H7 (cell line): ENCODE measurements around the gene GH2. TPM values are rescaled to one million over a fixed set of nuclear protein-coding genes. Genes with fewer than 3 reads are reported as not detected.
"Not testable (repeated sequence)": the region's sequence is repeated elsewhere in the genome, so short reads cannot be mapped to it uniquely, and the experiment has no call there.

Experiments
- DNase-seq: peaks from one replicate; pipeline ENCODE4 v3.0.0; 2012
- H3K27me3 ChIP-seq: 2 replicates; pipeline ENCODE4 v1.6.0; 2011; ENCODE audit warnings: mild to moderate bottlenecking, low read length; ENCODE audit not compliant: control insufficient read depth, insufficient read depth
- H3K36me3 ChIP-seq: replicated peaks from 2 replicates; pipeline ENCODE4 v1.5.1; 2011; ENCODE audit warnings: low read length; ENCODE audit not compliant: control insufficient read depth, insufficient read depth
- H3K4me3 ChIP-seq: 2 replicates; pipeline ENCODE4 v1.5.1; 2011; ENCODE audit warnings: low read depth, mild to moderate bottlenecking, control low read depth, low read length, moderate library complexity; ENCODE audit not compliant: insufficient read depth
- total RNA-seq: library from RNA; depleted of rRNA; stranded (reverse); fragments of >200 nt; shearing (Covaris generic); gene quantifications from 2 replicates; pipeline ENCODE4 v1.2.3, GENCODE V29; 2014; rRNA removed

The GH2 gene
- not detected in 2 replicates for total RNA-seq

DNA sequence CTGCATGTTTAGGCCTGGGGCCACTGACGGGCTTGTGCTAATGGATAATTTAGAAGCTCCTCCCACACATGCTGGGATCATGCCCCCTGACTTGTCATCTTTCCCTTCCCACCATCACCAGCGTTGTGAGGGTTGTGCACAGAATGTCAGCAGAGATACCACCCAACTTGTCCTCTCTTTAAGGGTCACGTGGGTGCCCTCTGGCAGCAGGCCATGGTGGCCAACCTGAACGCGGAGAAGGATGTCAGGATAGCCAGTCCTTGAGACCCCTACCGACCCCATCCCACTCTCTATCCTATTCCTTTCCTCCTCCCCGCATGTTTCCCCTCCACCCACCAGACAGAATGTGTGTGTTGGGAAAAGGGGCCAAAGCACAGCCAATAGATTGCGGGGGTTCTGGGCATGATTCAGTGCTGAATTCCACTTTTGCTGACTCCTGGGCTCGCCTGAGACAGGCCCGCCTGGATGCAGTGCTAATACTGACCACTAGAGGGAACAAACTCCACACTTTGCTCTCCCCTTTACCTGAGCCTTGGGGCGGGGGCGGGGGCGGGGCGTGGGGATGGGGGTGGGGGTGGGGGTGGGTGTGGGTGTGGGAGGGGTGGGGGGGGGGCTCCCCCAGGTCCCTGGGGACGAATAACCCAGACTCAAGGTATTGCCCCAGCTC, at the start of gene GH2:
TSS of gene GH2 (minus strand) at position 10 of the 667 bp plus-strand sequence. CDS start 143 bp downstream, outside the sequence.
- no peak within 1 kb of the TSS for H3K4me3 ChIP-seq
- peak; percentile 91 for DNase-seq
- no peaks in the 10 kb centered on the region for H3K36me3 ChIP-seq
- H3K27me3 ChIP-seq = no peaks in the 10 kb centered on the region

DNA sequence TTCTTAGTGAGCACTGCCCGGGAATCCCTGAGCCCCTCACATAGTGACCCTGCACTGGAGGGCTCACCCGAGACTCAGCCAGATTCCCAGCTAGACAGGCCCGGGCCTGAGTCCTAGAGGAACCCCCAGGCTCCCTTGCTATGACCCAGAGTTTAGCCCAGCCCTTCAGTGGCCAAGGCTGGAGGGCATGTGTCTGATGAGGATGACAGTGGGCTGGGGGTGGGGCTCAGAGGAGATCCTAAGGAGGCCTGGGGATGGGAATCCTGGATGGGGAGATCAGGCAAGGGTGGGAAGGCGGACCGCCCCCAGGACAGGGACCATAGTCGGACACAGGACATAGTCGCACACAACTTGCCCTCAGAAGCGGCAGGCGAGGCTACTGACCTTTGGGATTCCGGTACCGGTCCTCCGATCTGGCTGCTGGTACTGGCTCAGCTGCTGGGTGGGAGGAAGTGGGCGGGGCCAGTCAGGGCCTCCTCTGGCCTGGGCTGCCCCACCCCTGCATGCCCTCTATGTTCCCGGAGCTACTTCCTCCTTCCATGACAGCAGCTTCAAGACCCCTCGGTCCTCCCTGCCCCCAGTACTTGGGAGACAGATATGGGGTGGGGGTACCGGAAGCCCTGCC, 49.3 kb upstream of the GH2 start:
- Histone ChIP-seq H3K27me3 (no peaks in the 10 kb centered on the region), H3K4me3 (no peak overlapping the region), H3K36me3 (no peaks in the 10 kb centered on the region)
- peak; percentile 91 for DNase-seq

DNA sequence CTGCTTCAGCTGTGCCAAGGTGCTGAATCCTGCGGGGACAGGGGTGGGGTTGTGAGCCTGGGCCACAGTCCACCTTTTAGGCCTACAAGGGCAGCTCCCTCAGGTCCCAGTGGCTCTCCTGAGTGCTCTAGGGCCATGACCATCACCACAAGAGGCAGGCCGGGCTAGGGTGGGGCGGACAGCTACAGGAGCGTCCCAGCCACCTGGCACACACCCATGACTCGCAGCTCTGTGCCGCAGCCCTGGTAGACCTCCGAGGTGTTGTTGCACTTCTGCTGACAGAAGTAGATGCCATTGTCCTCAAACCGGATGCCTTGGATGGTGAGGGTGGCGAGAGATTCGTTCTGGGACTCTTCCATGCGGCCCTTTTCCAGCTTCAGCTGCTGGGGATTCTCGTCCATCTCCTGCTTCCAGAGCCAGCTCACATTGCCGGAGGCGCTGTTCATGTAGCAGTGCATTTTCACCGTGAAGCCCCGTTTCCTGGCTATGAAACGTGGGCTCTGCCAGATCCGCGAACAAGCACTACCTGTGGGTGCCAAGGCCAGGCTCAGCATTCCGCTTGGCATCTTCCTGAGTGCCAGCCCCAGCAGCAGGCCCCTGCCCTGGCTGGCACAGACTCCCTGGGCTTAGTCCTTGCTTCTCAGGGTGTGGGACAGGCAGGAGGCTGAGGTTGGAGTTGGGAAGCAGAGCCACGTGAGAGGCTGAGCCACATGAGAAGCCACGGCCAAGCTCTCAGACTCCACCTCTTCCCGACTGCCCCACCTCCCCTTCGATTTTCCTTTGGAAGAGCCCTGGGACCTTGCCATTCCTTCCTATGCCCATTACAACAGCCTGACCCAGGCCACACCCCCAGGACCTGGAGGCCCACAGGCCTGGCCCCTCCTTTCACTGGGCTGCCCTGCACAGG, 48.4 kb upstream of the GH2 start:
- no peak overlapping the region for H3K4me3 ChIP-seq
- H3K27me3 ChIP-seq = no peaks in the 10 kb centered on the region
- no peaks in the 10 kb centered on the region for H3K36me3 ChIP-seq
- peak; percentile 75 for DNase-seq

DNA sequence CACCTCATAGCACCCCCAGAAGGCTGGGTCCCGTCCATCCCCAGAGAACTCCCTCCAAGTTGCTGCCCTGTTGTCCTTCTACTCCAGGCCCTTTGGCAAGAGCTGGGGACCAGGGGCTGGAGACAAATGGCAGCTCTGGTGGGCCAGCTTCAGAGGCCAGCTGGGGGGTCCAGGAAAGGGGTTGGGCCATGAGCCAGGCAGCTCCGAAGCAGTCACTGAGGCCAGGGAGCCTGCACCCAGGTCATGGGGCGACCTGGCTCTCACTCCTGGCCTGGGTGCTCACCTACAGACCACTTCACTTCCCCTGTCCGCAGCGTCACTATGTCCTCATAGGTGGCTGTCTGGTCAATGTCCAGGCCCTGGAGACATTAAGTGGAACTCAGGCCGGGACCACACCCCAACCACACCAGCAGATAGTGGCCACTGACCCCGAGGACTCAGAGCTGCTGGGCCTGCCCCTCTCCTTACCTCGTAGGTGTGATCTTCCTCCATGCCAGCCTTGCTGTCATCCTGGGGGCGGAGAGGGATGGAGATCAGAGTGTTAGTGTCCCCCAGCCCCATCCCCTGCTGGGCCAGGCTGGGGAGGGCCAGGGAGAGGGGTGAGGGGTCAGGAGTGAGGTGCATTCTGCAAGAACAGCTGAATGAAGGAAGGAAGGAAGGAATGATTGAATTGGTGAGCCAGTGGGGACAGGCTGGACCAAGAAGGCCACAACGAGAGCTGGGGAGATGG, 47.4 kb upstream of the GH2 start:
- no peaks in the 10 kb centered on the region for H3K36me3 ChIP-seq

DNA sequence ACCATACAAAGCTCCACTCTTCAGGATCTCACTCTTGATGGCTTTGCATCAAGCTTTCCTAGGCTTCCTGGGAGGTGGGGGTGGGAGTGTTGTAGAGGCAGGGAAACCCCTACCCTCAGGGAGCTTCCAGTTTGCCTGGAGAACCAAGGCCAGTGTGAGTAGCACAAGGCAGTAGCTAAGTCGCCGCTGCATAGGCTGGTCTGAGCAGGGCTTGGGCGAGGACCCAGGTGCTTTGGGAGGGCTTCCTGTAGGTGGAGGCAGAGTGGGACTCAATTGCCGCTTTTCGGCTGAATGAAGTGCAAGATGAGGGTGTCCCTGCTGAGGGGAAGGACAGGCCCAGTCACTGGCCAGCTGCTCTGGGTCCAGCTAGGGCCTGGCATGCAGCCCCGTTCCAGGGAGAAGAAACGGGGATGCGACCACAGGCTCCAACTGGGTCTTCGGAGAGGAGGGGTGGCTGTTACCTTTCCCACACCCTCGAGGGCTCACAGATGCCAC, 46.5 kb upstream of the GH2 start:
- no peaks in the 10 kb centered on the region for H3K27me3 ChIP-seq
- peak; percentile 40 for DNase-seq
- H3K4me3 ChIP-seq = no peak overlapping the region
- no peaks in the 10 kb centered on the region for H3K36me3 ChIP-seq

More for the DNA sequence above, 47.4 kb upstream of the GH2 start:
- peak; percentile 33 for DNase-seq
- Histone ChIP-seq H3K4me3 (no peak overlapping the region), H3K27me3 (no peaks in the 10 kb centered on the region)

DNA sequence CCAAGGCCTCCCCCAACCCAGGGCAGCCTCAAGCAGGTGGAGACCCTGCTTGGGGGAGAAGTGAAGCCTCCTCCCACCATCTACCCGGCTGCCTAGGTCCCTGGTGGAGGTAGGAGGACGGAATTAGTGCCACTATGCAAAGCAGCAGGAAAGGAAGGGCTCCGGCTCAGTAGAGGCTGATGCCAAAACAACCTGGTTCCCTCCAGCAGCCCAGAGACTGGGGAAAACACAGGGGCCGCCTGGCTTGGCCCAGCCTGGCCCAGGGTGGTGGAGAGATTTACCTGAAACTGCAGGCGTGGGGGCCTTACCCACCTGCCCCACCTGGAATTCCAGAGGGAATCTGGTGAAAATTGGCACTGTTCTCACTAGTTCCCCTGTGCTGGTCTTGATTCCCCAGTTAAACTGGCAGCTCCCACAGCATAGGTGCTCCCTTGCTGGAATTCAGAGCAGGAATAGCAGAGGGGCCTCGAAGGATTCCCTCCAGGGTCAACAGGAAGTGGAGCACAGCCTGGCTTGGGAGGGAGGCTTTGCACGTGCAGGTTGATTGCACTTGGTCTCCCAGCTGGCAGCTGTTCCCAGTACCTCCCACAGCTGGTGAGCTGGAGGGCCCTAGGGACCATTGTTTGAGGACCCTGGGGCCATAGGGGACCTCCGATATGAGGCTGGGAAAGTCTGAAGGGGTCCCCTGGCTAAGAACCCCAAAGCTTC, 45.9 kb upstream of the GH2 start:
- Histone ChIP-seq H3K27me3 (no peaks in the 10 kb centered on the region), H3K36me3 (no peaks in the 10 kb centered on the region), H3K4me3 (no peak overlapping the region)
- DNase-seq = peak; percentile 56

DNA sequence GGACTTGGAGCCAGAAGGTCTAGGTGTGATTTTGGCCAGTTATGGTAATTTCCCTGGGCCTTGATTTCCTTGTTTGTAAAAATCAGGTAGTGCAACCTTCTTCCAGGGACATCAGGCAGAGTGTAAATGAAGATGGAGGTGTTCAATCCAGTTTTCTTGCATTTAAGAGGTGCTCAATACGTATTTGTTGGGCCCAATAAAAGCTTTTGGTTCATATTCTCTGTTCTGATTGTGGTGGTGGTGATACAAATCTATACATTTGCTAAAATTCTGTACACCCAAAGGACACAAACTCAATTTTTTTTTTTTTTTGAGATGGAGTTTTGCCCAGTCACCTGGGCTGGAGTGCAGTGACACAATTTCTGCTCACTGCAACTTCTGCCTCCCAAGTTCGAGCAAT, 44.4 kb upstream of the GH2 start:
- H3K36me3 ChIP-seq = no peaks in the 10 kb centered on the region
- no peak for DNase-seq
- no peaks in the 10 kb centered on the region for H3K27me3 ChIP-seq
- H3K4me3 ChIP-seq = no peak overlapping the region

DNA sequence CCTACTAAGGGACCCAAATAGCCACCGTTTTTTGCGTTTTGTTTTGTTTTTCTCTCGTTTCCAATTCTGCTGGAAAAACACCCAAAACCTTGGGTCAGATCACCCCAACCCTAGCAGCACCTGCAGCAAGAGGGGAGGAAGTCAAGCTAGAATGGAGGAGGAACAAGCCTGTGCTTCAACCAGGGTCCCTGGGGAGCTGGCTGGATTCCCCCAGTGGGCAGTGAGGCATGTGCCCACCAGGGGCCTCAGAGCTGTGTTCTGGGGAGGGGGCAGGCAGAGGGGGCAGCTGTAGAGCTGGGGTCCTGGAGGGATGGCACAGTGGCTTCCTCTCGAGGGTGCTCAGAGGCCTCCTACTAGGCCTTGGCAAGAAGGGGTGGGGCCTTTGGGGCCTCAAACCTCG, 43.9 kb upstream of the GH2 start:
- DNase-seq = peak; percentile 20
- H3K36me3 ChIP-seq = no peaks in the 10 kb centered on the region

DNA sequence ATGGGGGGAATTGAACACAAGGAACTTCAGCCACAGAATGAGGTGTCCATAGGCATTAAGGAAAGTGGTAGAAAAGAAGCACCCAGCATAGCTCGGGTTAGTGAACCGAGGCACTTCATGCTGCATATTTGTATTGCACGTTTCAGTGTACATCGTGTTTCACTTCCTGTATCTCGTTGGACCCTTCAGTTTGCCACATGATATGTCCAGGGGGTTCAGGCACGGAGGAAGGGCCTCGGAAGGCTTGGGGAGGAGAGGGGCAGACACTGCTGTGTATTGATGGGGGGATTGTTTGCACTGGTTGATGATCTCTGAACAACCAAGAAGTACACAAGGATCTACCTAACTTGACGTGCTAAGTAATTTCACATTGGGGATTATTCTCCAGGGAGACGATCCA, 40.7 kb upstream of the GH2 start:
- H3K36me3 ChIP-seq, DNase-seq, H3K27me3 ChIP-seq, H3K4me3 ChIP-seq: not testable (repeated sequence)

More for the DNA sequence above, 43.9 kb upstream of the GH2 start:
- Histone ChIP-seq H3K27me3 (no peaks in the 10 kb centered on the region), H3K4me3 (no peak overlapping the region)

DNA sequence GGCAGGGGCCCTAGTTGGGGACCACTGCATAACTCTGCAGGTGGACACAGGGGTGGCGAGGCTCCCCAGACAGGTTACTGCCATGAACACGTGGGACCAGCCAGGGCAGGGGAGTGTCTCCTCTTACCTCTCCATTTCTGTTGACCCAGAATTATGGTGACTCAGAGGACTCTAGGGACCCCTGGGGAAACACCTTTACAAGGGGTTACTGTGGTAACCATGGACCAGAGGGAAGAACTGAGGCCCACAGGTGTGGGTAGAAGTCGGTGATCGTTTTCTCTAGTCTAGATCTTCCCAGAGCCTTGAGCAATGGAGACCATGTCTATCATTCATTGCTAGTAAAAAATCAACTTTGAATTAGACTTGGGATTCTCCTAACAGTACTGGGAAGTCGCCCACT, 39.0 kb upstream of the GH2 start:
- H3K4me3 ChIP-seq, H3K36me3 ChIP-seq, DNase-seq, H3K27me3 ChIP-seq: not testable (repeated sequence)

DNA sequence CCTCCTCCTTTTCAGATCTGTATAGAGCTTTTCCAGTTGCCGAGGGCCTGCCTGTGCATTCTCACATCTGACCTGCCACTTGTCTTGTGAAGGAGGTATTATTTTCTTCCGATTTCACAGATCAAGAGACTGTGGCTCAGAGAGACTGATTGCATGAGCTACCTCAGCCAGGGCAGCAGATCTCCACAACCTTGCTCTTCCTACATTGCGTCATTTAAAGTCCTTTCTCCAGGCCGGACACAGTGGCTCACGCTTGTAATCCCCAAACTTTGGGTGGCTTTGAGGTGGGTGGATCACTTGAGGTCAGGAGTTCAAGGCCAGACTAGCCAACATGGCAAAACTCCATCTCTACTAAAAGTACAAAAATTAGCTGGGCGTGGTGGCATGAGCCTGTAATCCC, 38.3 kb upstream of the GH2 start:
- peak; percentile 7 for DNase-seq
- H3K27me3 ChIP-seq, H3K4me3 ChIP-seq, H3K36me3 ChIP-seq: not testable (repeated sequence)

DNA sequence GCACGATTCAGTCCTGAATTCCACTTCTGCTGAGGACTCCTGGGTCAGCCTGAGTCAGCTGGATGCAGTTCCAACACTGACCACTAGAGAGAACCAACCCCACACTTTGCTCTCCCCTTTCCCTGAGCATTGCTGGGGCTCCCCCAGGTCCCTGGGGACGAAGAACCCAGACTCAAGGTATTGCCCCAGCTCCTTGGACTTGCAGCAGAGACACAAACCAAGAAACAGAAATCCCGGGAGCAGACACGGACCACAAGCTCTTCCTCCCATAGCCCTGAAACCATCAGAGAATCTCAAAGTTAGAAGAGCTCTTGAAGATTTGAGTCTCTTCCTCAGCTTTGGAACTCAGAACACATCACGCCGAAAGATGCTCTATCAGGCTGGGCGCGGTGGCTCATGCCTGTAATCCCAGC, 37.6 kb upstream of the GH2 start:
- Histone ChIP-seq H3K36me3 (no peaks in the 10 kb centered on the region), H3K4me3 (no peak overlapping the region; the same call in 1 of the 2 replicates), H3K27me3 (no peaks in the 10 kb centered on the region)
- peak; percentile 90 for DNase-seq

DNA sequence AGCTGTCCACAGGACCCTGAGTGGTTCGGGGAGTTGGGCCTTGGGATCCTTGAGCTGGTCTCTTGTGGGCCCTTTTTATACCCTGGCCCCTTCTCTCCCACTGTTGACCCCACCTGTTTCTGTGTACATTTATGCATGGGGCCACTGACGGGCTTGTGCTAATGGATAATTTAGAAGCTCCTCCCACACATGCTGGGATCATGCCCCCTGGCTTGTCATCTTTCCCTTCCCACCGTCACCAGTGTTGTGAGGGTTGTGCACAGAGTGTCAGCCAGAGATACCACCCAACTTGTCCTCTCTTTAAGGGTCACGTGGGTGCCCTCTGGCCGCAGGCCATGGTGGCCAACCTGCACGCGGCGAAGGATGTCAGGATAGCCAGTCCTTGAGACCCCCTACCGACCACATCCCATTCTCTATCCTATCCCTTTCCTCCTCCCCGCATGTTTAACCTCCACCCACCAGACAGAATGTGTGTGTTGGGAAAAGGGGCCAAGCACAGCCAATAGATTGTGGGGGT, 37.1 kb upstream of the GH2 start, which contains the start of gene GH1:
TSS of gene GH1 (minus strand) at position 51 of the 517 bp plus-strand sequence. CDS start 63 bp downstream, outside the sequence.
- peak within 1 kb of the TSS; percentile 24; the same call in 1 of the 2 replicates for H3K4me3 ChIP-seq
- H3K27me3 ChIP-seq, H3K36me3 ChIP-seq, DNase-seq: not testable (repeated sequence)
